H9 (cell line): ENCODE results near the gene NRG3. TPM values are rescaled to one million over a fixed set of nuclear protein-coding genes. Genes with fewer than 3 reads are reported as not detected.

ENCODE experiments used
- DNase-seq: peaks from one replicate; pipeline ENCODE4 v3.0.0-alpha.2; 2017
- H2AFZ ChIP-seq: one replicate; pipeline ENCODE4 v1.6.1; 2013; ENCODE audit warnings: mild to moderate bottlenecking, low read length, control low read depth, moderate library complexity
- H2AK5ac ChIP-seq: 2 replicates; pipeline ENCODE4 v1.6.1; 2013; ENCODE audit warnings: low read length, control low read depth, mixed read lengths; ENCODE audit not compliant: insufficient read length
- H2BK120ac ChIP-seq: one replicate; pipeline ENCODE4 v1.6.1; 2013; ENCODE audit warnings: low read depth, mild to moderate bottlenecking, low read length, control low read depth, inconsistent platforms; ENCODE audit not compliant: poor library complexity, severe bottlenecking
- H2BK12ac ChIP-seq: 2 replicates; pipeline ENCODE4 v1.6.1; 2013; ENCODE audit warnings: low read length, control low read depth, mixed read lengths, low read depth; ENCODE audit not compliant: insufficient read length
- H2BK15ac ChIP-seq: 2 replicates; pipeline ENCODE4 v1.6.1; 2013; ENCODE audit warnings: low read depth, low read length, control low read depth
- H2BK20ac ChIP-seq: one replicate; pipeline ENCODE4 v1.6.1; 2013; ENCODE audit warnings: low read depth, mild to moderate bottlenecking, low read length, control low read depth, inconsistent platforms; ENCODE audit not compliant: poor library complexity, severe bottlenecking
- H2BK5ac ChIP-seq: 2 replicates; pipeline ENCODE4 v1.6.1; 2013; ENCODE audit warnings: low read length, control low read depth, mixed read lengths; ENCODE audit not compliant: insufficient read length
- H3K14ac ChIP-seq: 2 replicates; pipeline ENCODE4 v1.6.1; 2013; ENCODE audit warnings: low read length, control low read depth; ENCODE audit not compliant: insufficient read depth
- H3K18ac ChIP-seq: 2 replicates; pipeline ENCODE4 v1.6.1; 2013; ENCODE audit warnings: low read depth, mild to moderate bottlenecking, mixed read lengths, low read length, control low read depth; ENCODE audit not compliant: insufficient read length
- H3K23ac ChIP-seq: 2 replicates; pipeline ENCODE4 v1.6.1; 2013; ENCODE audit warnings: low read length, control low read depth, mixed read lengths, low read depth; ENCODE audit not compliant: insufficient read length
- H3K23me2 ChIP-seq: 2 replicates; pipeline ENCODE4 v1.6.1; 2013; ENCODE audit warnings: low read depth, mild to moderate bottlenecking, mixed read lengths, low read length, control low read depth; ENCODE audit not compliant: insufficient read length, poor library complexity, severe bottlenecking
- H3K27ac ChIP-seq: 2 replicates; pipeline ENCODE4 v1.5.1; 2013; ENCODE audit warnings: low read length, control low read depth, mixed read lengths, low read depth; ENCODE audit not compliant: insufficient read length
- H3K27me3 ChIP-seq: 2 replicates; pipeline ENCODE4 v1.6.1; 2013; ENCODE audit warnings: low read length, control low read depth, inconsistent platforms; ENCODE audit not compliant: insufficient read depth
- H3K4ac ChIP-seq: 2 replicates; pipeline ENCODE4 v1.6.1; 2013; ENCODE audit warnings: low read depth, mild to moderate bottlenecking, control low read depth, inconsistent platforms, low read length, moderate library complexity
- H3K4me1 ChIP-seq: 2 replicates; pipeline ENCODE4 v1.6.1; 2013; ENCODE audit warnings: low read length, control low read depth, inconsistent platforms; ENCODE audit not compliant: insufficient read depth
- H3K4me2 ChIP-seq: 2 replicates; pipeline ENCODE4 v1.6.1; 2013; ENCODE audit warnings: low read length, control low read depth, mixed read lengths; ENCODE audit not compliant: insufficient read length, insufficient read depth
- H3K56ac ChIP-seq: 2 replicates; pipeline ENCODE4 v1.6.1; 2013; ENCODE audit warnings: low read depth, mild to moderate bottlenecking, mixed read lengths, low read length, control low read depth; ENCODE audit not compliant: insufficient read length
- H3K79me1 ChIP-seq: 2 replicates; pipeline ENCODE4 v1.6.1; 2013; ENCODE audit warnings: low read depth, mild to moderate bottlenecking, moderate library complexity, low read length, control low read depth, inconsistent platforms; ENCODE audit not compliant: insufficient read depth, poor library complexity, severe bottlenecking
- H3K79me2 ChIP-seq: 2 replicates; pipeline ENCODE4 v1.6.1; 2013; ENCODE audit warnings: low read length, control low read depth, inconsistent platforms; ENCODE audit not compliant: insufficient read depth
- H3K9ac ChIP-seq: 2 replicates; pipeline ENCODE4 v1.6.1; 2013; ENCODE audit warnings: low read length, control low read depth, mixed read lengths; ENCODE audit not compliant: insufficient read length; ENCODE audit errors: extremely low read depth
- H3K9me3 ChIP-seq: one replicate; pipeline ENCODE4 v1.6.1; 2013; ENCODE audit warnings: low read depth, low read length, inconsistent platforms; ENCODE audit not compliant: control insufficient read depth
- H3T11ph ChIP-seq: one replicate; pipeline ENCODE4 v1.6.1; 2013; ENCODE audit warnings: mild to moderate bottlenecking, low read length, control low read depth, inconsistent platforms
- H4K20me1 ChIP-seq: one replicate; pipeline ENCODE4 v1.6.1; 2013; ENCODE audit not compliant: control insufficient read depth, insufficient read length, insufficient read depth
- H4K5ac ChIP-seq: 2 replicates; pipeline ENCODE4 v1.6.1; 2013; ENCODE audit warnings: low read depth, mild to moderate bottlenecking, mixed read lengths, low read length, control low read depth; ENCODE audit not compliant: insufficient read length
- H4K8ac ChIP-seq: replicated peaks from 2 replicates; pipeline ENCODE4 v1.6.1; 2013; ENCODE audit warnings: low read length, control low read depth, mixed read lengths, low read depth; ENCODE audit not compliant: insufficient read length
- H4K91ac ChIP-seq: 2 replicates; pipeline ENCODE4 v1.6.1; 2013; ENCODE audit warnings: low read depth, mild to moderate bottlenecking, moderate library complexity, mixed read lengths, low read length, control low read depth; ENCODE audit not compliant: insufficient read length
- H3K27ac Mint-ChIP-seq, 3 experiments: 2 replicates in 2 of 3; 3 replicates in 1 of 3; pipeline ENCODE4 v1.8.0; 2020 to 2021; ENCODE audit warnings: mixed read lengths in 3 of 3, mild to moderate bottlenecking in 1 of 3, moderate library complexity in 1 of 3
- H3K27me3 Mint-ChIP-seq: 2 replicates; pipeline ENCODE4 v1.8.0; 2021; ENCODE audit warnings: low read depth, mild to moderate bottlenecking, moderate library complexity, mixed read lengths
- H3K36me3 Mint-ChIP-seq, 3 experiments: 2 replicates in 2 of 3; 3 replicates in 1 of 3; pipeline ENCODE4 v1.8.0; 2020 to 2021; ENCODE audit warnings: low read depth in 3 of 3, mixed read lengths in 3 of 3; ENCODE audit not compliant: insufficient read depth in 1 of 3
- H3K4me1 Mint-ChIP-seq, 2 experiments: 2 replicates each; pipeline ENCODE4 v1.8.0; 2020; ENCODE audit warnings: mixed read lengths in 2 of 2
- H3K4me3 Mint-ChIP-seq, 2 experiments: 2 replicates in 1 of 2; 3 replicates in 1 of 2; pipeline ENCODE4 v1.8.0; 2020 to 2021; ENCODE audit warnings: mild to moderate bottlenecking in 2 of 2, mixed read lengths in 2 of 2, moderate library complexity in 1 of 2
- H3K9me3 Mint-ChIP-seq, 2 experiments: 2 replicates in 1 of 2; 3 replicates in 1 of 2; pipeline ENCODE4 v1.8.0; 2020; ENCODE audit warnings: mild to moderate bottlenecking in 2 of 2, mixed read lengths in 2 of 2, moderate library complexity in 1 of 2
- WGBS: extraction: QIAGEN DNeasy Blood & Tissue Kit; methylation state at CpG from one replicate; pipeline ENCODE4 v1.1.7; 2013; ENCODE audit warnings: missing lambda C conversion rate, low lambda C conversion rate, mixed read lengths; ENCODE audit not compliant: insufficient read length; ENCODE audit errors: extremely low coverage; 5-methylcytosine and 5-hydroxymethylcytosine counted together
- total RNA-seq: library from RNA; stranded (reverse); gene quantifications from 2 replicates; pipeline ENCODE4 v1.2.1, GENCODE V29; 2021
- TF ChIP-seq, protein P1 (sequence below): fragments of 200-600 bp; sonication (generic); conservative IDR thresholded peaks from 3 replicates; pipeline ENCODE4 v1.8.0; 2021; ENCODE audit warnings: antibody characterized with exemption, mild to moderate bottlenecking

NRG3 gene
- total RNA-seq, 1 experiment from 2014 or later: 1.6 TPM

DNA sequence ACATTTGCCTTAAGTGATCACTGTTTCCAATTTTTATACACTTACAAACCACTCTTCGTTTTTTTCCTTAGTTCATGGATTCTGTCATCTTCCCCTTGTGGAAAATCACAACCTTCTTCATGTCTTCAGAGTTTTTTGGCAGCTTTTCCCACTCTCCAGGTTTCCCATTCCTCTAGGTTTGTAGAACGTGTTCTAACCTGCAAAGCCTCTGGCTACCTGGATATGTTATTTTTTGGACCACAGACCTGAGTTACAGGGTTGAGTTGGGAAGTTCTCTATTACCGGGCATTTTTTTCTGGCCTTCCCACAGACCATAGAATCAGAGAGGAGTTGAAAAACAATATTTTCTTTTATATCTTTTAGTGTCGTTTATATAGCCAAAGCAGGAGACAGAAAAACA, 30.2 kb downstream of the NRG3 start:
- Histone ChIP-seq H3K56ac (no peak overlapping the region), H2AFZ (no peak overlapping the region), H4K5ac (no peak overlapping the region), H3K79me1 (no peaks in the 10 kb centered on the region), H3K27me3 (no peaks in the 10 kb centered on the region; the same call in 1 of the 2 replicates), H2BK120ac (no peak overlapping the region), H2BK5ac (no peak overlapping the region), H3K27ac (no peak overlapping the region), H3K4ac (no peak overlapping the region), H3K23ac (no peak overlapping the region), H3K23me2 (no peaks in the 10 kb centered on the region), H4K91ac (no peak overlapping the region), H3K79me2 (no peaks in the 10 kb centered on the region), H3K4me2 (no peak overlapping the region), H2BK12ac (no peak overlapping the region), H4K8ac (no peak overlapping the region), H3K9ac (no peak overlapping the region), H3K9me3 (no peaks in the 10 kb centered on the region), H3T11ph (no peak overlapping the region), H4K20me1 (no peaks in the 10 kb centered on the region), H3K4me1 (peaks cover 5% of the 10 kb centered on the region; the same call in 1 of the 2 replicates), H2AK5ac (no peak overlapping the region), H2BK20ac (no peak overlapping the region), H3K14ac (no peak overlapping the region), H3K18ac (no peak overlapping the region), H2BK15ac (no peak overlapping the region)
- TF ChIP-seq, protein P1, sequence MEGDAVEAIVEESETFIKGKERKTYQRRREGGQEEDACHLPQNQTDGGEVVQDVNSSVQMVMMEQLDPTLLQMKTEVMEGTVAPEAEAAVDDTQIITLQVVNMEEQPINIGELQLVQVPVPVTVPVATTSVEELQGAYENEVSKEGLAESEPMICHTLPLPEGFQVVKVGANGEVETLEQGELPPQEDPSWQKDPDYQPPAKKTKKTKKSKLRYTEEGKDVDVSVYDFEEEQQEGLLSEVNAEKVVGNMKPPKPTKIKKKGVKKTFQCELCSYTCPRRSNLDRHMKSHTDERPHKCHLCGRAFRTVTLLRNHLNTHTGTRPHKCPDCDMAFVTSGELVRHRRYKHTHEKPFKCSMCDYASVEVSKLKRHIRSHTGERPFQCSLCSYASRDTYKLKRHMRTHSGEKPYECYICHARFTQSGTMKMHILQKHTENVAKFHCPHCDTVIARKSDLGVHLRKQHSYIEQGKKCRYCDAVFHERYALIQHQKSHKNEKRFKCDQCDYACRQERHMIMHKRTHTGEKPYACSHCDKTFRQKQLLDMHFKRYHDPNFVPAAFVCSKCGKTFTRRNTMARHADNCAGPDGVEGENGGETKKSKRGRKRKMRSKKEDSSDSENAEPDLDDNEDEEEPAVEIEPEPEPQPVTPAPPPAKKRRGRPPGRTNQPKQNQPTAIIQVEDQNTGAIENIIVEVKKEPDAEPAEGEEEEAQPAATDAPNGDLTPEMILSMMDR: no peak
- no CpG with 5 or more reads among the region's 4 CpGs for WGBS
- Mint-ChIP-seq H3K4me1 (peaks cover 25 to 38% of the 10 kb centered on the region in 2 experiments), H3K27me3 (no peaks in the 10 kb centered on the region), H3K9me3 (no peaks in the 10 kb centered on the region), H3K4me3 (no peak overlapping the region), H3K36me3 (no peaks in the 10 kb centered on the region), H3K27ac (no peak overlapping the region; a peak in 1 of 7 replicates)
- DNase-seq: no peak
